Right atrium auricular region (tissue), 2 donors: ENCODE measurements around the gene DLEC1. TPM values are rescaled to one million over a fixed set of nuclear protein-coding genes. Genes with fewer than 3 reads are reported as not detected.
"Not testable (repeated sequence)": the region's sequence is repeated elsewhere in the genome, so short reads cannot be mapped to it uniquely, and the experiment has no call there.

ENCODE experiments used
- DNase-seq: peaks from one replicate; pipeline ENCODE4 v3.0.0-alpha.2; 2019; ENCODE audit warnings: low spot score
- H3K27ac ChIP-seq, 2 donors: fragments of 200-600 bp; sonication (generic); 1 replicate in 1 of 2; 2 replicates in 1 of 2; pipeline ENCODE4 v1.5.1; 2016 to 2019
- H3K27me3 ChIP-seq, 2 donors: fragments of 200-600 bp; sonication (generic); one replicate each; pipeline versions ENCODE4 v1.5.1 to v1.6.0; 2017 to 2019
- H3K36me3 ChIP-seq: fragments of 200-600 bp; sonication (generic); one replicate; pipeline ENCODE4 v1.5.1; 2016
- H3K4me1 ChIP-seq, 2 donors: fragments of 200-600 bp; sonication (generic); one replicate each; pipeline versions ENCODE4 v1.5.1 to v1.6.0; 2017 to 2019
- H3K4me3 ChIP-seq, 2 donors: fragments of 200-600 bp; sonication (generic); 1 replicate in 1 of 2; 2 replicates in 1 of 2; pipeline ENCODE4 v1.5.1; 2017 to 2019; ENCODE audit warnings: mild to moderate bottlenecking in 1 of 2, moderate library complexity in 1 of 2
- H3K9me3 ChIP-seq, 2 donors: fragments of 200-600 bp; sonication (generic); one replicate each; pipeline ENCODE4 v1.5.1; 2019
- total RNA-seq, 2 donors: library from RNA; depleted of rRNA; stranded (reverse); fragments of >200 nt; gene quantifications; one replicate each; pipeline ENCODE4 v1.1.0, GENCODE V29; 2016
- TF ChIP-seq, protein P1 (sequence below), 2 donors: fragments of 200-600 bp; sonication (generic); IDR thresholded peaks; one replicate each; pipeline ENCODE4 v1.5.1; 2019; ENCODE audit warnings: antibody characterized with exemption in 2 of 2

Gene DLEC1
- total RNA-seq, 2 donors from 2014 or later = 0.22 to 0.35 TPM

GRCh38 chr3:38133557-38134405 is 94.8 kb downstream of the DLEC1 start:
- TF ChIP-seq, protein P1, sequence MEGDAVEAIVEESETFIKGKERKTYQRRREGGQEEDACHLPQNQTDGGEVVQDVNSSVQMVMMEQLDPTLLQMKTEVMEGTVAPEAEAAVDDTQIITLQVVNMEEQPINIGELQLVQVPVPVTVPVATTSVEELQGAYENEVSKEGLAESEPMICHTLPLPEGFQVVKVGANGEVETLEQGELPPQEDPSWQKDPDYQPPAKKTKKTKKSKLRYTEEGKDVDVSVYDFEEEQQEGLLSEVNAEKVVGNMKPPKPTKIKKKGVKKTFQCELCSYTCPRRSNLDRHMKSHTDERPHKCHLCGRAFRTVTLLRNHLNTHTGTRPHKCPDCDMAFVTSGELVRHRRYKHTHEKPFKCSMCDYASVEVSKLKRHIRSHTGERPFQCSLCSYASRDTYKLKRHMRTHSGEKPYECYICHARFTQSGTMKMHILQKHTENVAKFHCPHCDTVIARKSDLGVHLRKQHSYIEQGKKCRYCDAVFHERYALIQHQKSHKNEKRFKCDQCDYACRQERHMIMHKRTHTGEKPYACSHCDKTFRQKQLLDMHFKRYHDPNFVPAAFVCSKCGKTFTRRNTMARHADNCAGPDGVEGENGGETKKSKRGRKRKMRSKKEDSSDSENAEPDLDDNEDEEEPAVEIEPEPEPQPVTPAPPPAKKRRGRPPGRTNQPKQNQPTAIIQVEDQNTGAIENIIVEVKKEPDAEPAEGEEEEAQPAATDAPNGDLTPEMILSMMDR (IDR thresholded peaks at IDR 0.05) = no peak
- Histone ChIP-seq H3K27me3 (no peaks in the 10 kb centered on the region), H3K27ac (no peak overlapping the region), H3K9me3 (no peaks in the 10 kb centered on the region), H3K4me3 (no peak overlapping the region), H3K4me1 (peaks cover 0 to 60% of the 10 kb centered on the region in 2 donors), H3K36me3 (peaks cover 57% of the 10 kb centered on the region)
- DNase-seq = no peak

GRCh38 chr3:38134517-38135143 is 95.6 kb downstream of the DLEC1 start:
- DNase-seq, H3K9me3 ChIP-seq, H3K27ac ChIP-seq, H3K4me3 ChIP-seq, H3K27me3 ChIP-seq: not testable (repeated sequence)
- Histone ChIP-seq H3K4me1 (peaks cover 0 to 60% of the 10 kb centered on the region in 2 donors), H3K36me3 (peaks cover 48% of the 10 kb centered on the region)

- H3K9me3 ChIP-seq, DNase-seq, H3K27me3 ChIP-seq: not testable (repeated sequence)
- Histone ChIP-seq H3K36me3 (peaks cover 42% of the 10 kb centered on the region), H3K4me1 (peaks cover 0 to 60% of the 10 kb centered on the region in 2 donors), H3K27ac (peak overlapping the region; percentile 86 to 96), H3K4me3 (peak overlapping the region; percentile 98 to 99)
Observed at GRCh38 chr3:38135621-38136277, 96.7 kb downstream of the DLEC1 start.

DNA sequence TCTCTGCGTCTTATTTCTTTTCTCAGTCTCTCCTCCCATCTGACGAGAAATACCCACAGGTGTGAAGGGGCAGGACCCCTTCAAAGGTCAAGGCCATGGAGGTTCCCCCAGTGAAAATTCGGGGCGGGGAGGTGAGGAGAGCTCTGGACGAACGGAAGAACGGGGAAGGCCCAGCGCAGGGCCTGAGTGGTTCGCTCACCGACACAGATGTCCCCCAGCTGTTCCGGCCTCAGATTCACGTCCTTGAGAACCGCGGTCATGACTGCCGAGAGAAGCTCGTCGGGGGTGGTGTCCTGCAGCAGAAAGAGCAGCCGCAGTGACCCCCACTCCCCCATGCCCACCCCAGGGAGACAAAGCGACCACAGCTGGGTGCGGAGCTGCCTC is 97.4 kb downstream of the DLEC1 start:
- Histone ChIP-seq H3K27me3 (no peaks in the 10 kb centered on the region), H3K27ac (peak overlapping the region; percentile 86 to 96), H3K4me1 (peaks cover 0 to 56% of the 10 kb centered on the region in 2 donors), H3K36me3 (peaks cover 42% of the 10 kb centered on the region), H3K4me3 (peak overlapping the region; percentile 98 to 99), H3K9me3 (no peaks in the 10 kb centered on the region)
- no peak for DNase-seq
- TF ChIP-seq, protein P1 (IDR thresholded peaks at IDR 0.05) = no peak

GRCh38 chr3:38136777-38137614 is 98.0 kb downstream of the DLEC1 start, which contains the start of gene ACAA1:
TSS of gene ACAA1 (minus strand) at chr3:38137127. CDS start at chr3:38137035, 92 bp downstream.
- Histone ChIP-seq H3K36me3 (peaks cover 41% of the 10 kb centered on the region), H3K4me1 (peaks cover 0 to 50% of the 10 kb centered on the region in 2 donors)
- TF ChIP-seq, protein P1 (IDR thresholded peaks at IDR 0.05) = peak in 1 of 2 donors; percentile 11

DNA sequence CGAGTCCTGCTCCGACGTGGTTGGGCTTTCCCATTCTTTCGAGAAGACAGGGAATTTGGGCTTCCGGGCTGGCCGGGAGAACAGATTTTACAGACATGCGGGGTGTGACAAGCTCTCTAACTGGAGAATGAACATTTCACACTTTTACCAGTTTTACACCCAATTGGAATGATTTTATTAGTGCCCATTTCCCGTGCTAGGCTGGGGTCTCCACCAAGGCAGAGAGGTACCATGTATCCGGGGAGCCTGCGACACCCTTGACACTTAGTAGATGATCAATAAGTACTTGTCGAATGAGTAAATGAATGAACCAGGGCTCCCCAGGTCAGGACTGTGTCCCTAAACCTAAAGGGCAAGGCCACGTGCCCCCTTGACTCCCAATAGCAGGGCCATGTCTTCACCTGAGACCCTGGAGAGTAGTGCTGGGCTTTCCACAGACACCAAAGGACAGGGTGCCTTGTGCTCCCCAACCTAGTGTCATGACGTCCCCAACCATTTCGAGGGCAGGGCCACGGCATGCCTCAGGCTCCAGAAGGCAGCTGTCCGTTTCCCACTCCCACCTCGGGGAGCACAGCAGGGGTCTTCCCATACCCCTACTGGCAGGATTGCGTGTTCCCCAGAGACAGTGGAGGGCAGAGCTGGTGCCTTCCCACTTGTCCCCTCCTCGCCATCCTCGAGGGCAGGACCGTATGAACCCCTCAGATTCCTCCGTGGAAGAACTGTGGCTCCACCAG is 98.8 kb downstream of the DLEC1 start:
- Histone ChIP-seq H3K27ac (peak overlapping the region; percentile 91 to 96), H3K27me3 (no peaks in the 10 kb centered on the region), H3K9me3 (no peaks in the 10 kb centered on the region), H3K4me1 (peaks cover 0 to 45% of the 10 kb centered on the region in 2 donors), H3K4me3 (peak overlapping the region; percentile 53 to 99), H3K36me3 (peaks cover 34% of the 10 kb centered on the region)
- DNase-seq = peak; percentile 64
- TF ChIP-seq, protein P1 (IDR thresholded peaks at IDR 0.05) = no peak

More at GRCh38 chr3:38136777-38137614, 98.0 kb downstream of the DLEC1 start, which contains the start of gene ACAA1:
- Histone ChIP-seq H3K27ac (peak within 1 kb of the TSS; percentile 91 to 96), H3K4me3 (peak within 1 kb of the TSS; percentile 98 to 99), H3K27me3 (no peaks in the 10 kb centered on the region), H3K9me3 (no peaks in the 10 kb centered on the region)
- peak; percentile 100 for DNase-seq
